ENCODE results near the gene FEN1.

The FEN1 gene

DNA sequence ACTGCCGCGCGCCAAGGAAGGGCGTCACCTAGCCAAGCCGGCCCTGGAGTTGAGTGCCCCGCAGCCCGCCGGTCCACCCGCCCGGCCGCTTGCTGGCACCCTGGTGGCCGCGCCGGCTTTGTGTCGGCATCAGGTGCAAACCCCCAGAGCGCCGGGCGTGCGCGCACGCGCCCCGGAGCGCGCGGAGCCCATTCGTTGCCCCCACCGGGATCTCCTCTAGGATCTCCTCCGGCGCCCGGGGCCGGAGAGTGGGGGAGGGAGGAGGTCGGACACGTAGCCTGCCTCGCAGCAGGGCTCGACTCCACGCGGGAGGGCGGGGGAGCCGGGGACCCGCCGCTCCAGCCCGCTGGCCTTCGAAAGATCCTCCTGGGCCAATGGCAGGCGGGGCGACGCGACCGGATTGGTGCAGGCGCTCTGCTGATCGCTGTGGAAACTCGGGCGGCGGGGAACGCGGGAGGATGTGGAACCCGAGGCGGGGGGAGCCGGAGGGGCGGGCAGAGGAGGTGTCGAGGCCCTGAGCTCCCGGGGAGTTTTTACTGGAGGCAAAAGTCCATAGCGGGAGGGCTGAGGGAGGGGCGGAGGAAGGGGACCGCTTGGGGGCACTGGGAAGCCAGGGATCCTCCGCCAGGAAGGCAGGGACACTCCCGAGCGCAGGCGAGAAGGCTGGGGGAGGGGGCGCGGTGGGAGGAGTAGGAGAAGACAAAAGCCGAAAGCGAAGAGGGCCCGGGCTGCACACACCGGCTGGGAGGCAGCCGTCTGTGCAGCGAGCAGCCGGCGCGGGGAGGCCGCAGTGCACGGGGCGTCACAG is 35.1 kb downstream of the FEN1 start, which contains the start of gene FADS2:
TSS of gene FADS2 (plus strand) at position 730 of the 808 bp plus-strand sequence. CDS start 91 bp downstream, outside the sequence.
- Histone ChIP-seq H3K4me1 (ENCODE audit: control insufficient read depth, low read length) (peaks cover 48% of the 10 kb centered on the region), H3K36me3 (ENCODE audit: control insufficient read depth, low read length) (peaks cover 48% of the 10 kb centered on the region), H3K27me3 (ENCODE audit: control insufficient read depth, low read length) (no peaks in the 10 kb centered on the region), H3K4me2 (ENCODE audit: low read length) (peak within 1 kb of the TSS; percentile 87), H3K79me2 (ENCODE audit: control insufficient read depth, low read length) (peaks cover 66% of the 10 kb centered on the region), H4K20me1 (ENCODE audit: control insufficient read depth, insufficient read depth, low read depth, low read length) (peaks cover 20% of the 10 kb centered on the region; the same call in 1 of the 2 replicates), H3F3A (ENCODE audit: control insufficient read depth, insufficient read depth) (peaks cover 21% of the 10 kb centered on the region), H3K27ac (ENCODE audit: low read depth, low read length) (peak within 1 kb of the TSS; percentile 95), H3K4me3 (ENCODE audit: low read length) (peak within 1 kb of the TSS; percentile 84), H3K9me3 (ENCODE audit: control insufficient read depth, insufficient read depth, low read length) (no peaks in the 10 kb centered on the region), H3K9me2 (replicated peaks; ENCODE audit: control insufficient read depth, low read length) (no peaks in the 10 kb centered on the region)
- TF ChIP-seq, protein P1, sequence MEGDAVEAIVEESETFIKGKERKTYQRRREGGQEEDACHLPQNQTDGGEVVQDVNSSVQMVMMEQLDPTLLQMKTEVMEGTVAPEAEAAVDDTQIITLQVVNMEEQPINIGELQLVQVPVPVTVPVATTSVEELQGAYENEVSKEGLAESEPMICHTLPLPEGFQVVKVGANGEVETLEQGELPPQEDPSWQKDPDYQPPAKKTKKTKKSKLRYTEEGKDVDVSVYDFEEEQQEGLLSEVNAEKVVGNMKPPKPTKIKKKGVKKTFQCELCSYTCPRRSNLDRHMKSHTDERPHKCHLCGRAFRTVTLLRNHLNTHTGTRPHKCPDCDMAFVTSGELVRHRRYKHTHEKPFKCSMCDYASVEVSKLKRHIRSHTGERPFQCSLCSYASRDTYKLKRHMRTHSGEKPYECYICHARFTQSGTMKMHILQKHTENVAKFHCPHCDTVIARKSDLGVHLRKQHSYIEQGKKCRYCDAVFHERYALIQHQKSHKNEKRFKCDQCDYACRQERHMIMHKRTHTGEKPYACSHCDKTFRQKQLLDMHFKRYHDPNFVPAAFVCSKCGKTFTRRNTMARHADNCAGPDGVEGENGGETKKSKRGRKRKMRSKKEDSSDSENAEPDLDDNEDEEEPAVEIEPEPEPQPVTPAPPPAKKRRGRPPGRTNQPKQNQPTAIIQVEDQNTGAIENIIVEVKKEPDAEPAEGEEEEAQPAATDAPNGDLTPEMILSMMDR (IDR thresholded peaks at IDR 0.05; ENCODE audit: low read depth, low read length, poor library complexity, severe bottlenecking), result no peak
- no peak for TF ChIP-seq EZH2phosphoT487 (IDR thresholded peaks at IDR 0.05; ENCODE audit: borderline replicate concordance, low read length)

DNA sequence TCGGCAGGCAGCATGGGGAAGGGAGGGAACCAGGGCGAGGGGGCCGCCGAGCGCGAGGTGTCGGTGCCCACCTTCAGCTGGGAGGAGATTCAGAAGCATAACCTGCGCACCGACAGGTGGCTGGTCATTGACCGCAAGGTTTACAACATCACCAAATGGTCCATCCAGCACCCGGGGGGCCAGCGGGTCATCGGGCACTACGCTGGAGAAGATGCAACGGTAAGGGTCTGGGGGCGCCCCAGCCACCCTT is 35.6 kb downstream of the FEN1 start:
- Histone ChIP-seq H3K9me2 (replicated peaks; ENCODE audit: control insufficient read depth, low read length) (no peaks in the 10 kb centered on the region), H4K20me1 (ENCODE audit: control insufficient read depth, insufficient read depth, low read depth, low read length) (peaks cover 20% of the 10 kb centered on the region; the same call in 1 of the 2 replicates), H3K36me3 (ENCODE audit: control insufficient read depth, low read length) (peaks cover 54% of the 10 kb centered on the region), H3K4me3 (ENCODE audit: low read length) (peak overlapping the region; percentile 84), H3K4me1 (ENCODE audit: control insufficient read depth, low read length) (peaks cover 54% of the 10 kb centered on the region), H3K4me2 (ENCODE audit: low read length) (peak overlapping the region; percentile 87), H3K27me3 (ENCODE audit: control insufficient read depth, low read length) (no peaks in the 10 kb centered on the region), H3K9me3 (ENCODE audit: control insufficient read depth, insufficient read depth, low read length) (no peaks in the 10 kb centered on the region), H3K79me2 (ENCODE audit: control insufficient read depth, low read length) (peaks cover 72% of the 10 kb centered on the region), H3K27ac (ENCODE audit: low read depth, low read length) (peak overlapping the region; percentile 95), H3F3A (ENCODE audit: control insufficient read depth, insufficient read depth) (peaks cover 22% of the 10 kb centered on the region)
- no peak for TF ChIP-seq EZH2phosphoT487 (IDR thresholded peaks at IDR 0.05; ENCODE audit: borderline replicate concordance, low read length)
- TF ChIP-seq, protein P1 (IDR thresholded peaks at IDR 0.05; ENCODE audit: low read depth, low read length, poor library complexity, severe bottlenecking), result no peak

DNA sequence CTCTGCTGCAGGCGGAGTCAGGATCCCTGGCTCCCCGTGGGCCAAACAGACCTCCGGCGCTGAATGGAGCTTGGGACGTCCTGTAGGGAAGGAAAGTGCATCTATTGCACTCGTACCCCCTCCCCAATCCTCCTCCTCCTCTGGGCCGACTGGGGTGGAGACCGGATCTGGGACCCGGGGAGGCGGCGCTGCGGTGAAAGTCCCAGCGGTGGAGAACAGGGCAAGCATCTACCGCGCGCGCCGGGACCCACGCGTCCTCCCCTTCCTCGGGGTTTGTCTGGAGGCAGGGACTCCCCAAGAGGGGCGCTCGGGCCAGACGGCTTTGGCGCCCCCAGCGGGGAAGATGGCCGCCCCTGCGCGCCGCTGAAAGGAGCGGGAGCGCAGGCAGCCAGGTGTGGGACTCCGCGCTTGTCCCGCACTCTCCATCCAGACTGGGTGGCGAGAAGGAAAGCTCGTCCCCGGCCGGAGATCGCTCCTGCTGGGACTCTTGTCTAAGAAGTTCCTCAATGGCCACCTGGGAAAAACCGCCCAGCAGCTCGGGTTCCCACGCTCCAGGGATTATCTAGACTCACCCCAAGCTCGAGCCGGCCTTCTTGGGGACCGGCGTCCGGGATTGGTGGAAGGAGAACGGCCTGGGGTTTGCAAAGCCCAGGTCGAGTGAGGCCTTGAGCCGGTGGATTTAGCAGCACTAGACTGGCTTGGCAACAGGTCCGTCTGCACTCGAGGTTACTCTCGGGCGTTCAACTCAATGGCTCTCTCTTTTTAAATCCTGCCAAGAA is 36.1 kb downstream of the FEN1 start:
- Histone ChIP-seq H4K20me1 (ENCODE audit: control insufficient read depth, insufficient read depth, low read depth, low read length) (peaks cover 20% of the 10 kb centered on the region; the same call in 1 of the 2 replicates), H3K4me2 (ENCODE audit: low read length) (peak overlapping the region; percentile 87), H3K79me2 (ENCODE audit: control insufficient read depth, low read length) (peaks cover 77% of the 10 kb centered on the region), H3K9me2 (replicated peaks; ENCODE audit: control insufficient read depth, low read length) (no peaks in the 10 kb centered on the region), H3K4me3 (ENCODE audit: low read length) (peak overlapping the region; percentile 84), H3K4me1 (ENCODE audit: control insufficient read depth, low read length) (peaks cover 59% of the 10 kb centered on the region), H3K36me3 (ENCODE audit: control insufficient read depth, low read length) (peaks cover 59% of the 10 kb centered on the region), H3K27ac (ENCODE audit: low read depth, low read length) (peak overlapping the region; percentile 95), H3F3A (ENCODE audit: control insufficient read depth, insufficient read depth) (peaks cover 24% of the 10 kb centered on the region), H3K27me3 (ENCODE audit: control insufficient read depth, low read length) (no peaks in the 10 kb centered on the region), H3K9me3 (ENCODE audit: control insufficient read depth, insufficient read depth, low read length) (no peaks in the 10 kb centered on the region)
- TF ChIP-seq EZH2phosphoT487 (IDR thresholded peaks at IDR 0.05; ENCODE audit: borderline replicate concordance, low read length), result no peak
- TF ChIP-seq, protein P1 (IDR thresholded peaks at IDR 0.05; ENCODE audit: low read depth, low read length, poor library complexity, severe bottlenecking), result peak; percentile 71
